Measurements from ENCODE around the gene PARD3B.

Gene PARD3B

GRCh38 chr2:205451901-205452512 lies 906.7 kb downstream of the PARD3B start:
- no peak overlapping the region for H3K4me3 ChIP-seq (replicated peaks; ENCODE audit: low read depth, low read length)

DNA sequence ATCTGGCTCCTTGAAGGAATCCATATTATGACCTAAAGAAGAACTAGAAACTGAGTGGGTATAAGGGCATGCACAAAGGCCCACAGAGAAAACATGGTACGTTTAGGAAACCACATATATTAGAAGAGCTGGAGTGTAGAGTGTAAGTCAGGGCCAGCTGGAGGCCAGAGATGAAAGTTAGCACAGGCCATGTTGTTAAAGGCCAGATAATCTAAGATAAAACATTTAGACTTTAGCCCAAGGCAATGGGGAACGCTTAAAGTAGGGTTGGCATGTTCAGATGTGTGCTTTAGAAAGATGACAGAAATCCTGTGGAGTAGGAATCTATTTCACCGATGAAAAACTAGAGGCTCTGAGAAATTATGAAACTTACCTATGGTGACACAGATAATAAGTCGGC lies 907.9 kb downstream of the PARD3B start:
- no peak overlapping the region for H3K4me3 ChIP-seq (replicated peaks; ENCODE audit: low read depth, low read length)
- DNase-seq (ENCODE audit: low read depth): no peak
- no peak for TF ChIP-seq CTCF (IDR thresholded peaks at IDR 0.05; ENCODE audit: low read length, missing control alignments)

More at GRCh38 chr2:205451901-205452512, 906.7 kb downstream of the PARD3B start:
- no peak for TF ChIP-seq CTCF (IDR thresholded peaks at IDR 0.05; ENCODE audit: low read length, missing control alignments)
- no peak for DNase-seq (ENCODE audit: low read depth)

- DNase-seq (ENCODE audit: low read depth): no peak
- H3K4me3 ChIP-seq (replicated peaks; ENCODE audit: low read depth, low read length): no peak overlapping the region
- no peak for TF ChIP-seq CTCF (IDR thresholded peaks at IDR 0.05; ENCODE audit: low read length, missing control alignments)
These were observed 911.4 kb downstream of the PARD3B start for GRCh38 chr2:205456682-205457081.

- H3K4me3 ChIP-seq (replicated peaks; ENCODE audit: low read depth, low read length): no peak overlapping the region
- no peak for DNase-seq (ENCODE audit: low read depth)
- no peak for TF ChIP-seq CTCF (IDR thresholded peaks at IDR 0.05; ENCODE audit: low read length, missing control alignments)
These were observed 914.9 kb downstream of the PARD3B start for GRCh38 chr2:205460217-205460616.

- DNase-seq (ENCODE audit: low read depth): no peak
- no peak overlapping the region for H3K4me3 ChIP-seq (replicated peaks; ENCODE audit: low read depth, low read length)
- TF ChIP-seq CTCF (IDR thresholded peaks at IDR 0.05; ENCODE audit: low read length, missing control alignments): no peak
These were observed 915.9 kb downstream of the PARD3B start for GRCh38 chr2:205461169-205461568.

DNA sequence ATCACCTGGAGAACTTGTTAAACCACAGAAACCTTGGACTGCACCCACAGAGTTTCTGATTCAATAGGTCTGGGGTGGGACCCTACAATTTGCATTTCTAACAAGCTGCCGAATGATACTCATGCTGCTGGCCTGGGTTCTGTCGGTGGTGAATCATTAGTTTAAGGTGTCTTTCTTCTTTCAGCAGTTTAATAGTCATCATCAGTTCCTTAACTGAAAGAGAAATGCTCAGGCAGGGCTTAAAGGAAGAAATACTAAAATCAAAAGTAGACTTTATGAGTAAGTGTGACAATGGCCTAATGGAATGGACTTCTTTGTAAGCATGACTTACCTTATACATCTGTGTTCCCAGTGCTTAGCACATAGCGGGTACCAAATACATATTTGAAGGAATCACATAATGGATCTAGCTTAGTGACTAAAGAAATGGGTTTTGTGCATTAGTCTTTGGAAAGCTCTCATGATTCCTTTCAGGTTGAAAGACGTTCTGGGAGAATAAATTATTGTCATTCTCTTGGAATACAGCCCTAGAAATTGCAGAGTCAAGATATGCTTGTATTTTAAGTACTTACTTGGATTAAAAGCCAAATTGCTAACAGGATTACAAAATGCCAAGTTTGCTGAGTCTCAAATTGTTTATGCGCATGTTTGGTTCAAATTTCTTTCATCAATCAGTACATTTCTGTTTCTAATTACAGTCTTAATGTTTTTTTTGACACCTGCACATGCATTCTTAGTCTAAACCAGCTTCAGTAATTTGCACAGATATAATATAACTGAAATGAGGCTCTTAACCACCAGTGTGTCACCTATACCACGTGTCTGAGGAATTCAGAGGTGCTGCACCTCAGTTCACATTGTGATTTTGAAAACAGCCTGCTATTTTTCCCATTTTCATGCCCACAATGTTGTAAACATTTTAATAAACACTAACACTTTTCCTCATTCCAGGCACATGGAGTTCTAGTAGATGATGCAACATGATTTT lies 916.7 kb downstream of the PARD3B start:
- TF ChIP-seq CTCF (IDR thresholded peaks at IDR 0.05; ENCODE audit: low read length, missing control alignments): no peak
- no peak overlapping the region for H3K4me3 ChIP-seq (replicated peaks; ENCODE audit: low read depth, low read length)
- no peak for DNase-seq (ENCODE audit: low read depth)

All from fibroblast of pulmonary artery (primary cell).